HFF-Myc (cell line): ENCODE measurements around the gene SLC4A3.

Source experiments
- DNase-seq: peaks from one replicate; pipeline ENCODE4 v3.0.0-alpha.2; 2011; ENCODE audit warnings: low read depth; ENCODE audit errors: extremely low read depth
- H3K4me3 ChIP-seq: replicated peaks from 2 replicates; pipeline ENCODE4 v1.5.1; 2011; ENCODE audit warnings: low read depth, mild to moderate bottlenecking, control low read depth, low read length
- CTCF ChIP-seq: IDR thresholded peaks from 2 replicates; pipeline ENCODE4 v1.5.1; 2012; ENCODE audit warnings: mild to moderate bottlenecking, low read depth, low read length, control low read depth; ENCODE audit errors: missing control alignments

SLC4A3 gene

GRCh38 chr2:219612577-219613286 lies 14.7 kb upstream of the SLC4A3 start:
- no peak for TF ChIP-seq CTCF
- H3K4me3 ChIP-seq: no peak overlapping the region
- DNase-seq: no peak

- DNase-seq: no peak
- H3K4me3 ChIP-seq: no peak overlapping the region
- no peak for TF ChIP-seq CTCF
Measured at GRCh38 chr2:219613461-219614070, 13.9 kb upstream of the SLC4A3 start.

GRCh38 chr2:219614076-219614860 lies 13.2 kb upstream of the SLC4A3 start:
- TF ChIP-seq CTCF: no peak
- no peak for DNase-seq
- H3K4me3 ChIP-seq: no peak overlapping the region

GRCh38 chr2:219615036-219615435 lies 12.4 kb upstream of the SLC4A3 start:
- no peak for DNase-seq
- TF ChIP-seq CTCF: no peak
- no peak overlapping the region for H3K4me3 ChIP-seq

GRCh38 chr2:219615894-219616293 lies 11.5 kb upstream of the SLC4A3 start:
- TF ChIP-seq CTCF: no peak
- H3K4me3 ChIP-seq: no peak overlapping the region
- DNase-seq: no peak

GRCh38 chr2:219616550-219616949 lies 10.9 kb upstream of the SLC4A3 start:
- no peak overlapping the region for H3K4me3 ChIP-seq
- no peak for TF ChIP-seq CTCF
- no peak for DNase-seq
